Ishikawa (cell line): ENCODE results near the gene GPLD1.

ENCODE experiments used
- CEBPB ChIP-seq: IDR thresholded peaks from 2 replicates; pipeline ENCODE4 v1.6.1; 2012
- EP300 ChIP-seq: IDR thresholded peaks from 2 replicates; pipeline ENCODE4 v1.6.1; 2012; ENCODE audit warnings: borderline replicate concordance
- NFIC ChIP-seq: IDR thresholded peaks from 2 replicates; pipeline ENCODE4 v1.6.1; 2012
- YY1 ChIP-seq: IDR thresholded peaks from 2 replicates; pipeline ENCODE4 v1.6.1; 2012; ENCODE audit warnings: low read depth

DNA sequence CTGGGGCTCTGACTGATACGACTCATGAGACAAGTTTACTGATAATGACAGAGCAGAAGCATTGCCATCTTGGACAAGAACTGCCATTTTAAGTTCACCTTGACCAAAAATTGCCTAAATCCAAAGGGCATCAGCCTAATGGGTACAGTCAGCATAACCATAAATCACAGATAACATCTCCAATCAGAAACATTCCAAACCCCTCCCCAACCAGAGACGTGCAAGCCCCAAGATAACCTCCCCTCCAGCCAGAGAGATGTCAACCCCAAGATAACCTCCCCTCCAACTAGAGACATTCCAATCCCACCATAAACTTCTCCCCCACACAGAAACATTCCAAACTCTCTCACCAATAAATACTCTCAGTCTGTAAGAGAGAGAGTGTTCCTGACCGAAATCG lies 10.5 kb downstream of the GPLD1 start:
- no peak for TF ChIP-seq YY1
- no peak for TF ChIP-seq CEBPB
- TF ChIP-seq NFIC = no peak
- TF ChIP-seq EP300 = no peak
